ENCODE measurements around the gene ROCK1.

The ROCK1 gene

GRCh38 chr18:20988726-20989125 lies 122.9 kb downstream of the ROCK1 start:
- no peak overlapping the region for H3K4me3 ChIP-seq (ENCODE audit: insufficient read depth, low read length, poor library complexity, severe bottlenecking)

GRCh38 chr18:20975077-20975476 lies 136.5 kb downstream of the ROCK1 start:
- H2AFZ ChIP-seq (ENCODE audit: low read depth, low read length, severe bottlenecking): no peak overlapping the region
- no peak for TF ChIP-seq EZH2phosphoT487 (conservative IDR thresholded peaks at IDR 0.05; ENCODE audit: low read length)
- TF ChIP-seq, protein P1, sequence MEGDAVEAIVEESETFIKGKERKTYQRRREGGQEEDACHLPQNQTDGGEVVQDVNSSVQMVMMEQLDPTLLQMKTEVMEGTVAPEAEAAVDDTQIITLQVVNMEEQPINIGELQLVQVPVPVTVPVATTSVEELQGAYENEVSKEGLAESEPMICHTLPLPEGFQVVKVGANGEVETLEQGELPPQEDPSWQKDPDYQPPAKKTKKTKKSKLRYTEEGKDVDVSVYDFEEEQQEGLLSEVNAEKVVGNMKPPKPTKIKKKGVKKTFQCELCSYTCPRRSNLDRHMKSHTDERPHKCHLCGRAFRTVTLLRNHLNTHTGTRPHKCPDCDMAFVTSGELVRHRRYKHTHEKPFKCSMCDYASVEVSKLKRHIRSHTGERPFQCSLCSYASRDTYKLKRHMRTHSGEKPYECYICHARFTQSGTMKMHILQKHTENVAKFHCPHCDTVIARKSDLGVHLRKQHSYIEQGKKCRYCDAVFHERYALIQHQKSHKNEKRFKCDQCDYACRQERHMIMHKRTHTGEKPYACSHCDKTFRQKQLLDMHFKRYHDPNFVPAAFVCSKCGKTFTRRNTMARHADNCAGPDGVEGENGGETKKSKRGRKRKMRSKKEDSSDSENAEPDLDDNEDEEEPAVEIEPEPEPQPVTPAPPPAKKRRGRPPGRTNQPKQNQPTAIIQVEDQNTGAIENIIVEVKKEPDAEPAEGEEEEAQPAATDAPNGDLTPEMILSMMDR (IDR thresholded peaks at IDR 0.05; ENCODE audit: insufficient read depth, low read length, poor library complexity, severe bottlenecking): no peak
- H3K79me2 ChIP-seq (ENCODE audit: insufficient read depth, low read length): no peaks in the 10 kb centered on the region
- H3K4me3 ChIP-seq (ENCODE audit: insufficient read depth, low read length, poor library complexity, severe bottlenecking): no peak overlapping the region
- no peaks in the 10 kb centered on the region for H3K27me3 ChIP-seq (ENCODE audit: low read length)
- no peak overlapping the region for H3K4me2 ChIP-seq (ENCODE audit: low read depth, low read length, poor library complexity, severe bottlenecking)
- peaks cover 27% of the 10 kb centered on the region for H3K36me3 ChIP-seq (ENCODE audit: low read length)
- no peaks in the 10 kb centered on the region for H4K20me1 ChIP-seq (ENCODE audit: low read depth, low read length)
- H3F3A ChIP-seq (ENCODE audit: insufficient read depth): 0 out of 2 replicates have a peak, but pooled peaks cover 3% of the 10 kb centered on the region
- H3K9ac ChIP-seq (ENCODE audit: low read length): no peak overlapping the region
- H3K27ac ChIP-seq (ENCODE audit: low read depth, low read length): no peak overlapping the region
- no peaks in the 10 kb centered on the region for H3K9me3 ChIP-seq (ENCODE audit: insufficient read depth, low read length)
- no peaks in the 10 kb centered on the region for H3K9me2 ChIP-seq (replicated peaks; ENCODE audit: insufficient read depth, low read length)

More at GRCh38 chr18:20988726-20989125, 122.9 kb downstream of the ROCK1 start:
- TF ChIP-seq, protein P1 (IDR thresholded peaks at IDR 0.05; ENCODE audit: insufficient read depth, low read length, poor library complexity, severe bottlenecking): no peak
- TF ChIP-seq EZH2phosphoT487 (conservative IDR thresholded peaks at IDR 0.05; ENCODE audit: low read length): no peak
- H3K9me2 ChIP-seq (replicated peaks; ENCODE audit: insufficient read depth, low read length): no peaks in the 10 kb centered on the region
- H3K4me2 ChIP-seq (ENCODE audit: low read depth, low read length, poor library complexity, severe bottlenecking): no peak overlapping the region
- 0 out of 2 replicates have a peak, but pooled peaks cover 5% of the 10 kb centered on the region for H4K20me1 ChIP-seq (ENCODE audit: low read depth, low read length)
- H3F3A ChIP-seq (ENCODE audit: insufficient read depth): no peaks in the 10 kb centered on the region
- no peak overlapping the region for H3K27ac ChIP-seq (ENCODE audit: low read depth, low read length)
- H2AFZ ChIP-seq (ENCODE audit: low read depth, low read length, severe bottlenecking): no peak overlapping the region
- no peaks in the 10 kb centered on the region for H3K79me2 ChIP-seq (ENCODE audit: insufficient read depth, low read length)
- no peaks in the 10 kb centered on the region for H3K27me3 ChIP-seq (ENCODE audit: low read length)
- no peaks in the 10 kb centered on the region for H3K9me3 ChIP-seq (ENCODE audit: insufficient read depth, low read length)
- peaks cover 58% of the 10 kb centered on the region for H3K36me3 ChIP-seq (ENCODE audit: low read length)
- H3K9ac ChIP-seq (ENCODE audit: low read length): no peak overlapping the region

- Histone ChIP-seq H2AFZ (ENCODE audit: low read depth, low read length, severe bottlenecking) (no peak overlapping the region), H3K4me3 (ENCODE audit: insufficient read depth, low read length, poor library complexity, severe bottlenecking) (no peak overlapping the region), H3K79me2 (ENCODE audit: insufficient read depth, low read length) (no peaks in the 10 kb centered on the region), H4K20me1 (ENCODE audit: low read depth, low read length) (no peaks in the 10 kb centered on the region), H3K27ac (ENCODE audit: low read depth, low read length) (no peak overlapping the region), H3K9me3 (ENCODE audit: insufficient read depth, low read length) (no peaks in the 10 kb centered on the region), H3K36me3 (ENCODE audit: low read length) (peaks cover 44% of the 10 kb centered on the region), H3K4me2 (ENCODE audit: low read depth, low read length, poor library complexity, severe bottlenecking) (no peak overlapping the region), H3F3A (ENCODE audit: insufficient read depth) (0 out of 2 replicates have a peak, but pooled peaks cover 3% of the 10 kb centered on the region), H3K27me3 (ENCODE audit: low read length) (no peaks in the 10 kb centered on the region), H3K9me2 (replicated peaks; ENCODE audit: insufficient read depth, low read length) (no peaks in the 10 kb centered on the region), H3K9ac (ENCODE audit: low read length) (no peak overlapping the region)
- TF ChIP-seq, protein P1 (IDR thresholded peaks at IDR 0.05; ENCODE audit: insufficient read depth, low read length, poor library complexity, severe bottlenecking): peak; percentile 34
- TF ChIP-seq EZH2phosphoT487 (conservative IDR thresholded peaks at IDR 0.05; ENCODE audit: low read length): no peak
Measured at GRCh38 chr18:20971886-20972267, 139.7 kb downstream of the ROCK1 start.

Measured in SU-DHL-6 (cell line).